ENCODE data around the gene HMGCLL1.

Gene HMGCLL1

GRCh38 chr6:55530931-55531330, 48.1 kb downstream of the HMGCLL1 start:
- no peak for DNase-seq

GRCh38 chr6:55528624-55529023, 50.4 kb downstream of the HMGCLL1 start:
- no peak for DNase-seq

- DNase-seq: no peak
These were observed 54.6 kb downstream of the HMGCLL1 start for GRCh38 chr6:55524441-55524840.

- no peak for DNase-seq
These were observed 60.4 kb downstream of the HMGCLL1 start for GRCh38 chr6:55518529-55519060.

GRCh38 chr6:55516736-55517135, 62.3 kb downstream of the HMGCLL1 start:
- DNase-seq: no peak

- no peak for DNase-seq
These were observed 66.1 kb downstream of the HMGCLL1 start for GRCh38 chr6:55512904-55513303.

GRCh38 chr6:55511122-55511800, 67.7 kb downstream of the HMGCLL1 start:
- DNase-seq: no peak

- DNase-seq: no peak
These were observed 79.4 kb downstream of the HMGCLL1 start for GRCh38 chr6:55499591-55499990.

GRCh38 chr6:55497694-55498093, 81.3 kb downstream of the HMGCLL1 start:
- DNase-seq: no peak

- DNase-seq: no peak
These were observed 82.8 kb downstream of the HMGCLL1 start for GRCh38 chr6:55496201-55496600.

GRCh38 chr6:55495277-55495676, 83.7 kb downstream of the HMGCLL1 start:
- DNase-seq: no peak

- DNase-seq: no peak
These were observed 84.6 kb downstream of the HMGCLL1 start for GRCh38 chr6:55494411-55494810.

GRCh38 chr6:55492259-55492658, 86.7 kb downstream of the HMGCLL1 start:
- DNase-seq: no peak

- no peak for DNase-seq
These were observed 88.1 kb downstream of the HMGCLL1 start for GRCh38 chr6:55490871-55491270.

GRCh38 chr6:55474382-55474781, 104.6 kb downstream of the HMGCLL1 start:
- DNase-seq: no peak

GRCh38 chr6:55473722-55474121, 105.3 kb downstream of the HMGCLL1 start:
- no peak for DNase-seq

- DNase-seq: no peak
These were observed 109.0 kb downstream of the HMGCLL1 start for GRCh38 chr6:55469951-55470366.

- no peak for DNase-seq
These were observed 123.0 kb downstream of the HMGCLL1 start for GRCh38 chr6:55456016-55456415.

GRCh38 chr6:55450005-55450404, 129.0 kb downstream of the HMGCLL1 start:
- DNase-seq: no peak

- no peak for DNase-seq
These were observed 129.8 kb downstream of the HMGCLL1 start for GRCh38 chr6:55449225-55449624.

- no peak for DNase-seq
These were observed 130.5 kb downstream of the HMGCLL1 start for GRCh38 chr6:55448451-55448850.

- DNase-seq: no peak
These were observed 131.1 kb downstream of the HMGCLL1 start for GRCh38 chr6:55447891-55448290.

GRCh38 chr6:55445648-55446204, 133.3 kb downstream of the HMGCLL1 start:
- no peak for DNase-seq

- no peak for DNase-seq
These were observed 135.5 kb downstream of the HMGCLL1 start for GRCh38 chr6:55443238-55444134.

Measured in stimulated activated CD4-positive, alpha-beta T cell treated with anti-CD3 and anti-CD28 coated beads, Interleukin-4, amount 100 ng/mL, for 24 hours (primary cell).